Type B pancreatic cell (in vitro differentiated cells): ENCODE measurements around the gene SPESP1. TPM values are rescaled to one million over a fixed set of nuclear protein-coding genes. Genes with fewer than 3 reads are reported as not detected.

ENCODE experiments used
- DNase-seq: peaks from one replicate; pipeline ENCODE4 v3.0.0; 2021; ENCODE audit warnings: mixed read lengths; ENCODE audit not compliant: unreplicated experiment; ENCODE audit errors: extremely low spot score
- H3K27ac Mint-ChIP-seq: 2 replicates; pipeline ENCODE4 v1.8.0; 2021; ENCODE audit warnings: mild to moderate bottlenecking, mixed read lengths
- H3K27me3 Mint-ChIP-seq: 2 replicates; pipeline ENCODE4 v1.8.0; 2021; ENCODE audit warnings: mixed read lengths
- H3K36me3 Mint-ChIP-seq: 2 replicates; pipeline ENCODE4 v1.8.0; 2021; ENCODE audit warnings: mixed read lengths
- H3K4me1 Mint-ChIP-seq: one replicate; pipeline ENCODE4 v1.8.0; 2021; ENCODE audit warnings: mixed read lengths; ENCODE audit not compliant: unreplicated experiment
- H3K4me3 Mint-ChIP-seq: 2 replicates; pipeline ENCODE4 v1.8.0; 2021; ENCODE audit warnings: mild to moderate bottlenecking, mixed read lengths
- H3K9me3 Mint-ChIP-seq: 2 replicates; pipeline ENCODE4 v1.8.0; 2021; ENCODE audit warnings: mixed read lengths
- total RNA-seq: library from RNA; stranded (reverse); gene quantifications from 2 replicates; pipeline ENCODE4 v1.2.1, GENCODE V29; 2021; ENCODE audit warnings: low replicate concordance
- TF ChIP-seq, protein P1 (sequence below): fragments of 200-600 bp; sonication (generic); conservative IDR thresholded peaks from 2 replicates; pipeline ENCODE4 v1.5.0; 2021; ENCODE audit warnings: antibody characterized with exemption, mild to moderate bottlenecking

Gene SPESP1
- total RNA-seq, 1 donor from 2014 or later = not detected

GRCh38 chr15:68894208-68894607 lies 36.1 kb upstream of the SPESP1 start:
- TF ChIP-seq, protein P1, sequence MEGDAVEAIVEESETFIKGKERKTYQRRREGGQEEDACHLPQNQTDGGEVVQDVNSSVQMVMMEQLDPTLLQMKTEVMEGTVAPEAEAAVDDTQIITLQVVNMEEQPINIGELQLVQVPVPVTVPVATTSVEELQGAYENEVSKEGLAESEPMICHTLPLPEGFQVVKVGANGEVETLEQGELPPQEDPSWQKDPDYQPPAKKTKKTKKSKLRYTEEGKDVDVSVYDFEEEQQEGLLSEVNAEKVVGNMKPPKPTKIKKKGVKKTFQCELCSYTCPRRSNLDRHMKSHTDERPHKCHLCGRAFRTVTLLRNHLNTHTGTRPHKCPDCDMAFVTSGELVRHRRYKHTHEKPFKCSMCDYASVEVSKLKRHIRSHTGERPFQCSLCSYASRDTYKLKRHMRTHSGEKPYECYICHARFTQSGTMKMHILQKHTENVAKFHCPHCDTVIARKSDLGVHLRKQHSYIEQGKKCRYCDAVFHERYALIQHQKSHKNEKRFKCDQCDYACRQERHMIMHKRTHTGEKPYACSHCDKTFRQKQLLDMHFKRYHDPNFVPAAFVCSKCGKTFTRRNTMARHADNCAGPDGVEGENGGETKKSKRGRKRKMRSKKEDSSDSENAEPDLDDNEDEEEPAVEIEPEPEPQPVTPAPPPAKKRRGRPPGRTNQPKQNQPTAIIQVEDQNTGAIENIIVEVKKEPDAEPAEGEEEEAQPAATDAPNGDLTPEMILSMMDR = no peak
- DNase-seq = no peak
- Mint-ChIP-seq H3K27ac (no peak overlapping the region), H3K36me3 (no peaks in the 10 kb centered on the region), H3K27me3 (no peaks in the 10 kb centered on the region), H3K4me1 (no peaks in the 10 kb centered on the region), H3K9me3 (no peaks in the 10 kb centered on the region), H3K4me3 (no peak overlapping the region)

DNA sequence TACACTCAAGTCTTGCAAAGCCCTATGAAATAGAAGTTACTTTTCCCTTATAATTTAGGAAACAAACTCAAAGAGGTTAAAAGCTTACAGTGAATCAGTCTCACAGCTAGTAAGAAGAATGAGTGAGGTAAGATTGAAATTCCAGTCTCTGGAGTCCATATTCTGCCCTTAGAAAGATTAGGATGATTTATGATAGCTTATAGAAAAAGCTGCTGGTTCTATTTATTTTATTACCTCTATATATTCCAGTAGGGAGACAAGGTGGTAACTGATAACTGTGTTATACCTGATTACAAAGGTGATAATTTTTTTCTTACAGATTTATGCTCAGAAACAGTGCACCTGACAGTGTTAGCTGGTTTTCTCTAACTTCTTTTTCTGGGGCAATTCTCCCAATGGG lies 34.1 kb upstream of the SPESP1 start:
- no peaks in the 10 kb centered on the region for H3K27me3 Mint-ChIP-seq
- no peaks in the 10 kb centered on the region for H3K36me3 Mint-ChIP-seq
- H3K4me3 Mint-ChIP-seq = no peak overlapping the region
- no peaks in the 10 kb centered on the region for H3K9me3 Mint-ChIP-seq
- no peaks in the 10 kb centered on the region for H3K4me1 Mint-ChIP-seq
- no peak for DNase-seq
- H3K27ac Mint-ChIP-seq = no peak overlapping the region
- TF ChIP-seq, protein P1 = no peak

DNA sequence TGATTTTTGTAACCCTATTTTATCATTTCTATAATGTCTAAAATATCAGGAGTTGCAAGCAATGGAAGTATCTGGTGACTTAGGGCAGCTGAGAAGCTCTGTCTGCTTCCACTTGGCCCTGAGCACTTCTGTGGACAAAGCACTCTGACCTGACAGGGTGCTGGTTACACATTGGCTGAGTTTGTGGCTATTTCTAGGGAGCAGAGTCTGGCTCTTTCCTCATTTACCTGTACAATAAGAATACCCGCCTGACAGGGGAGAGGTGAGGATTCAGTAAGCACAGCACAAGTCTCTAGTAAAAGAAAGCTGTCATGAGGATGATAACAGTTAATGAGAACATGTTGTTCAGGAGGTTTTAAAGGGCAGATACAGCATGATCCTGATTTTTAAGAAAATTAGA lies 33.3 kb upstream of the SPESP1 start:
- no peak overlapping the region for H3K27ac Mint-ChIP-seq
- no peaks in the 10 kb centered on the region for H3K4me1 Mint-ChIP-seq
- DNase-seq = no peak
- no peaks in the 10 kb centered on the region for H3K27me3 Mint-ChIP-seq
- TF ChIP-seq, protein P1 = no peak
- H3K9me3 Mint-ChIP-seq = no peaks in the 10 kb centered on the region
- H3K36me3 Mint-ChIP-seq = no peaks in the 10 kb centered on the region
- no peak overlapping the region for H3K4me3 Mint-ChIP-seq

DNA sequence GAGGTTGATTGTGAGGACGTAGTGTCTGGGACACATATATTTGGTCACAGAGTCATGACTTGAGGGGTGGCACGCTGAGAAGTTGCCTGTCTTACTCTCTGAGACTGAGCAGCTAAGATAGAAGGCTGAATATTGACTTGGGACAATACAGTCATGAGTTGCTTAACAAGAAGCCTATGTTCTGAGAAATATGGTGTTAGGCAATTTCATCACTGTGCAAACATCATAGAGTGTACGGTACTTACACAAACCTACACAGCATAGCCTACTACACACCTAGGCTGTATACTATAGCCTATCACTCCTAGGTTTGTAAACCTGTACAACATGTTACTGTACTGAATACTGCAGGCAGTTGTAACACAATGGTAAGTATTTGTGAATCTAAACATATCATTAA lies 30.3 kb upstream of the SPESP1 start:
- Mint-ChIP-seq H3K9me3 (no peaks in the 10 kb centered on the region), H3K4me1 (no peaks in the 10 kb centered on the region), H3K27ac (peak overlapping the region; percentile 10), H3K36me3 (no peaks in the 10 kb centered on the region), H3K4me3 (no peak overlapping the region), H3K27me3 (no peaks in the 10 kb centered on the region)
- no peak for DNase-seq
- TF ChIP-seq, protein P1 = no peak

GRCh38 chr15:68907396-68907923 lies 22.9 kb upstream of the SPESP1 start:
- no peaks in the 10 kb centered on the region for H3K9me3 Mint-ChIP-seq
- no peak for DNase-seq
- TF ChIP-seq, protein P1 = no peak
- no peak overlapping the region for H3K4me3 Mint-ChIP-seq
- H3K27me3 Mint-ChIP-seq = no peaks in the 10 kb centered on the region
- no peaks in the 10 kb centered on the region for H3K4me1 Mint-ChIP-seq
- no peaks in the 10 kb centered on the region for H3K36me3 Mint-ChIP-seq
- no peak overlapping the region for H3K27ac Mint-ChIP-seq

DNA sequence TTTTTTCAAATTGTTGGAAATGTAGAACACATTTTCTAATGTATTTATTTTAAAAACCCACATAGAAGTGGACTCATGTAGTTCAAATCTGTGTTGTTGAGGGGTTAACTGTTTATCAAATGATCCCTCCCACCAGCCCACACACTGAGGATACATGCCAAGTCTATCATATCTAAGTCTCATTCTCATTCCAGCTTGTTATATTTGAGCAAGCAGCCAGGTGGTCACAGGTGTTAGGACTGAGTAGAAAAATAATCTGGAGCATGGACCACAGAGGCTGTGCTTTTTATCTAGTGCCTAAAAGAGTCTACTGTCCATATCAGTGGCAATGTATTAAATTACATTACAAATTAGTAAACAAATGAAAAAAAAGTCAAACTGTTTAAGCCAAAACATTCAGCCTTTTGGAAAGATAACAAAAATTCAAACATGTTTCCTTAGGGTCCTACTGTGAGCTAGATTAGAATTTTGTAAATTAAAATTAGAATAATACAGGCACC lies 20.7 kb upstream of the SPESP1 start:
- Mint-ChIP-seq H3K9me3 (no peaks in the 10 kb centered on the region), H3K36me3 (no peaks in the 10 kb centered on the region), H3K4me3 (no peak overlapping the region), H3K27me3 (no peaks in the 10 kb centered on the region), H3K27ac (no peak overlapping the region), H3K4me1 (no peaks in the 10 kb centered on the region)
- DNase-seq = no peak
- TF ChIP-seq, protein P1 = no peak
